ENCODE data around the gene NKPD1. TPM values are rescaled to one million over a fixed set of nuclear protein-coding genes. Genes with fewer than 3 reads are reported as not detected.

NKPD1 gene
- total RNA-seq, 1 experiment from 2014 or later = 2.4 TPM

- Histone ChIP-seq H3K36me3 (ENCODE audit: control insufficient read depth, insufficient read depth, low read length) (no peaks in the 10 kb centered on the region), H3K27me3 (replicated peaks; ENCODE audit: control insufficient read depth, insufficient read depth, low read length) (no peaks in the 10 kb centered on the region), H3K4me3 (ENCODE audit: low read depth, low read length) (peak within 1 kb of the TSS; percentile 77), H3K9me3 (no peaks in the 10 kb centered on the region), H3K4me1 (no peaks in the 10 kb centered on the region)
- peak within 1 kb of the TSS; percentile 88 for H3K27ac Mint-ChIP-seq (ENCODE audit: unreplicated experiment)
- H3K36me3 Mint-ChIP-seq (ENCODE audit: insufficient read depth, unreplicated experiment) = peaks cover 28% of the 10 kb centered on the region
- POLR2A ChIA-PET = interaction anchor here (0.5 to 2.1 kb wide), 5 partner anchors 11 to 514 kb away, joined by 3 to 19 read pairs (median 4); partner anchors contain the start of genes PPP1R37, QPCTL and SNRPD2
- peaks cover 11% of the 10 kb centered on the region for H3K4me1 Mint-ChIP-seq (ENCODE audit: low read depth, unreplicated experiment)
- H3K4me3 Mint-ChIP-seq (ENCODE audit: unreplicated experiment) = peak within 1 kb of the TSS; percentile 85
- H3K9me3 Mint-ChIP-seq (ENCODE audit: unreplicated experiment) = no peaks in the 10 kb centered on the region
- DNase-seq = no peak
- intact Hi-C loops (cut with micrococcal nuclease; ENCODE audit: unreplicated experiment) = loop anchor here (1.0 to 5.0 kb wide), 5 partner anchors 17 to 229 kb away; partner anchors contain the start of genes NKPD1, POLR1G and PPP1R13L
- TF ChIP-seq, protein P1, sequence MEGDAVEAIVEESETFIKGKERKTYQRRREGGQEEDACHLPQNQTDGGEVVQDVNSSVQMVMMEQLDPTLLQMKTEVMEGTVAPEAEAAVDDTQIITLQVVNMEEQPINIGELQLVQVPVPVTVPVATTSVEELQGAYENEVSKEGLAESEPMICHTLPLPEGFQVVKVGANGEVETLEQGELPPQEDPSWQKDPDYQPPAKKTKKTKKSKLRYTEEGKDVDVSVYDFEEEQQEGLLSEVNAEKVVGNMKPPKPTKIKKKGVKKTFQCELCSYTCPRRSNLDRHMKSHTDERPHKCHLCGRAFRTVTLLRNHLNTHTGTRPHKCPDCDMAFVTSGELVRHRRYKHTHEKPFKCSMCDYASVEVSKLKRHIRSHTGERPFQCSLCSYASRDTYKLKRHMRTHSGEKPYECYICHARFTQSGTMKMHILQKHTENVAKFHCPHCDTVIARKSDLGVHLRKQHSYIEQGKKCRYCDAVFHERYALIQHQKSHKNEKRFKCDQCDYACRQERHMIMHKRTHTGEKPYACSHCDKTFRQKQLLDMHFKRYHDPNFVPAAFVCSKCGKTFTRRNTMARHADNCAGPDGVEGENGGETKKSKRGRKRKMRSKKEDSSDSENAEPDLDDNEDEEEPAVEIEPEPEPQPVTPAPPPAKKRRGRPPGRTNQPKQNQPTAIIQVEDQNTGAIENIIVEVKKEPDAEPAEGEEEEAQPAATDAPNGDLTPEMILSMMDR (IDR thresholded peaks at IDR 0.05; ENCODE audit: insufficient read depth in 1 of 2, low read depth in 1 of 2, low read length in 1 of 2, severe bottlenecking in 1 of 2, unreplicated experiment in 1 of 2) = no peak
- H3K27me3 Mint-ChIP-seq (ENCODE audit: insufficient read depth, unreplicated experiment) = no peaks in the 10 kb centered on the region
- CTCF ChIA-PET = interaction anchor here (0.6 to 2.2 kb wide), 18 partner anchors 9 to 309 kb away, joined by 3 to 17 read pairs (median 4); partner anchors contain the start of gene NKPD1
- BruUV-seq (replicated peaks) = TSS peak; percentile 91
These were observed 17.1 kb upstream of the NKPD1 start, which contains the start of gene TRAPPC6A for GRCh38 chr19:45177817-45178261. Gene TRAPPC6A (minus strand): TSS chr19:45178237. CDS start chr19:45178218, 19 bp downstream.

- CTCF ChIA-PET = no interaction called here
- H3K9me3 ChIP-seq = no peaks in the 10 kb centered on the region
- POLR2A ChIA-PET = interaction anchor here (0.6 to 0.7 kb wide), 2 partner anchors 303 to 389 kb away, joined by 3 to 5 read pairs; no protein-coding TSS in a partner anchor
- H3K36me3 ChIP-seq (ENCODE audit: control insufficient read depth, insufficient read depth, low read length) = no peaks in the 10 kb centered on the region
- H3K27ac Mint-ChIP-seq (ENCODE audit: unreplicated experiment) = no peak overlapping the region
- peak overlapping the region; percentile 51 for H3K4me3 Mint-ChIP-seq (ENCODE audit: unreplicated experiment)
- no peak overlapping the region for H3K4me3 ChIP-seq (ENCODE audit: low read depth, low read length)
- no peaks in the 10 kb centered on the region for H3K27me3 ChIP-seq (replicated peaks; ENCODE audit: control insufficient read depth, insufficient read depth, low read length)
- H3K27me3 Mint-ChIP-seq (ENCODE audit: insufficient read depth, unreplicated experiment) = no peaks in the 10 kb centered on the region
- no peaks in the 10 kb centered on the region for H3K9me3 Mint-ChIP-seq (ENCODE audit: unreplicated experiment)
- peaks cover 21% of the 10 kb centered on the region for H3K36me3 Mint-ChIP-seq (ENCODE audit: insufficient read depth, unreplicated experiment)
- intact Hi-C loops (cut with micrococcal nuclease; ENCODE audit: unreplicated experiment) = loop anchor here (5.0 kb wide), 1 partner anchor 232 kb away; the partner anchor contains the start of genes POLR1G and PPP1R13L
- no peak for DNase-seq
- no peaks in the 10 kb centered on the region for H3K4me1 ChIP-seq
- peaks cover 7% of the 10 kb centered on the region for H3K4me1 Mint-ChIP-seq (ENCODE audit: low read depth, unreplicated experiment)
- no TSS peak for BruUV-seq (replicated peaks)
- TF ChIP-seq, protein P1 (IDR thresholded peaks at IDR 0.05; ENCODE audit: insufficient read depth in 1 of 2, low read depth in 1 of 2, low read length in 1 of 2, severe bottlenecking in 1 of 2, unreplicated experiment in 1 of 2) = no peak
These were observed 14.9 kb upstream of the NKPD1 start for GRCh38 chr19:45175515-45176345.

DNA sequence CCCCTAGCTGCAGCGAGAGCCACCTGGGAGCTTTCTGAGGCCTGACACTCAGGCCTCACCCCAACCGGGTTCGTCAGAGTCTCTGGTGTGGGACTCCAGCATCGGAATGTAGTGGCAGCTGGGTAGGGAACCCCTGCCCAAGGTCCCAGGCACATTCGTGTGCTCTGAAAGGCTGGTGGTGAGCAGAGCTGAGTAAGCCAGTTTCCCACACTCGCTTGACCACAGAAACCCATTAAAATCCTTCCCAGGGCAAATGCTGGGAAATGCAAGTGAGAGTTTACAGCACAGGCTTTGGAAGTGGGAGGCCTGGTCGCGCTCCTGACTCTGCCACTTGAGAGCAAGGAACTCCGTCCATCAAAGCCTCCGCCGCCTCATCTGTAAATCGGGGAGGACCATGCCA, 13.0 kb upstream of the NKPD1 start:
- ChIA-PET CTCF (no interaction called here), POLR2A (no interaction called here)
- peaks cover 6% of the 10 kb centered on the region for H3K4me1 Mint-ChIP-seq (ENCODE audit: low read depth, unreplicated experiment)
- H3K27me3 ChIP-seq (replicated peaks; ENCODE audit: control insufficient read depth, insufficient read depth, low read length) = no peaks in the 10 kb centered on the region
- TF ChIP-seq, protein P1 (IDR thresholded peaks at IDR 0.05; ENCODE audit: insufficient read depth in 1 of 2, low read depth in 1 of 2, low read length in 1 of 2, severe bottlenecking in 1 of 2, unreplicated experiment in 1 of 2) = no peak
- H3K36me3 ChIP-seq (ENCODE audit: control insufficient read depth, insufficient read depth, low read length) = 0 out of 2 replicates have a peak, but pooled peaks cover 2% of the 10 kb centered on the region
- intact Hi-C loops (cut with micrococcal nuclease; ENCODE audit: unreplicated experiment) = no loop called here
- no peak for DNase-seq
- H3K27ac Mint-ChIP-seq (ENCODE audit: unreplicated experiment) = no peak overlapping the region
- peaks cover 14% of the 10 kb centered on the region for H3K36me3 Mint-ChIP-seq (ENCODE audit: insufficient read depth, unreplicated experiment)
- H3K4me1 ChIP-seq = no peaks in the 10 kb centered on the region
- H3K9me3 ChIP-seq = no peaks in the 10 kb centered on the region
- H3K4me3 Mint-ChIP-seq (ENCODE audit: unreplicated experiment) = no peak overlapping the region
- H3K4me3 ChIP-seq (ENCODE audit: low read depth, low read length) = no peak overlapping the region
- no TSS peak for BruUV-seq (replicated peaks)
- no peaks in the 10 kb centered on the region for H3K27me3 Mint-ChIP-seq (ENCODE audit: insufficient read depth, unreplicated experiment)
- H3K9me3 Mint-ChIP-seq (ENCODE audit: unreplicated experiment) = no peaks in the 10 kb centered on the region

All from Caco-2 (cell line).